GM13977 (cell line): ENCODE results near the gene TTL.

Experiments
- DNase-seq: peaks from one replicate; pipeline ENCODE4 v3.0.0; 2012; ENCODE audit warnings: low spot score
- CTCF ChIP-seq: IDR thresholded peaks from 2 replicates; pipeline ENCODE4 v1.5.1; 2012; ENCODE audit warnings: mild to moderate bottlenecking, control low read depth; ENCODE audit not compliant: insufficient read depth; ENCODE audit errors: extremely low read depth, missing control alignments
- in situ Hi-C: fragments of 300-500 bp; cut with MboI; formaldehyde crosslinking; loops from one replicate; pipeline ENCODE4 v1.12.0; 2022; ENCODE audit warnings: low sequenced_read_pairs, low pct_unique_long_range_greater_than_20kb, mixed read lengths, inconsistent platforms; ENCODE audit not compliant: unreplicated experiment

The TTL gene

GRCh38 chr2:112579241-112579640 is 97.3 kb downstream of the TTL start:
- TF ChIP-seq CTCF: no peak
- DNase-seq: no peak
- in situ Hi-C loops: loop anchor here (25.0 kb wide), 2 partner anchors 317 to 692 kb away; partner anchors contain the start of genes ANAPC1, MERTK and ZC3H8

- DNase-seq: no peak
- in situ Hi-C loops: loop anchor here (25.0 kb wide), 2 partner anchors 318 to 693 kb away; partner anchors contain the start of genes ANAPC1, MERTK and ZC3H8
- no peak for TF ChIP-seq CTCF
Measured at GRCh38 chr2:112580084-112580483, 98.1 kb downstream of the TTL start.

- DNase-seq: no peak
- TF ChIP-seq CTCF: peak; percentile 50
- in situ Hi-C loops: loop anchor here (25.0 kb wide), 2 partner anchors 320 to 695 kb away; partner anchors contain the start of genes ANAPC1, MERTK and ZC3H8
Measured at GRCh38 chr2:112582314-112582746, 100.4 kb downstream of the TTL start.

- in situ Hi-C loops: loop anchor here (25.0 kb wide), 2 partner anchors 321 to 696 kb away; partner anchors contain the start of genes ANAPC1, MERTK and ZC3H8
- DNase-seq: no peak
Measured at GRCh38 chr2:112583497-112584133, 101.7 kb downstream of the TTL start.

GRCh38 chr2:112584134-112584890 is 102.4 kb downstream of the TTL start, which contains the start of gene CHCHD5:
Gene CHCHD5 (plus strand): TSS chr2:112584609. CDS start chr2:112584648, 39 bp downstream.
- in situ Hi-C loops: loop anchor here (25.0 kb wide), 2 partner anchors 322 to 697 kb away; partner anchors contain the start of genes ANAPC1, MERTK and ZC3H8
- TF ChIP-seq CTCF: peak; percentile 13
- DNase-seq: peak; percentile 86

More at GRCh38 chr2:112583497-112584133, 101.7 kb downstream of the TTL start:
- TF ChIP-seq CTCF: no peak

- TF ChIP-seq CTCF: no peak
- DNase-seq: no peak
- in situ Hi-C loops: loop anchor here (25.0 kb wide), 2 partner anchors 323 to 698 kb away; partner anchors contain the start of genes ANAPC1, MERTK and ZC3H8
Measured at GRCh38 chr2:112584891-112585250, 102.9 kb downstream of the TTL start.
